Epithelial cell of prostate (primary cell): ENCODE measurements around the gene VOPP1.
"Not testable (repeated sequence)": the region's sequence is repeated elsewhere in the genome, so short reads cannot be mapped to it uniquely, and the experiment has no call there.

Source experiments
- DNase-seq: peaks from one replicate; pipeline ENCODE4 v3.0.0-alpha.2; 2011; ENCODE audit warnings: low read depth, low spot score
- H3K27ac ChIP-seq: fragments of 450-650 bp; 2 replicates; pipeline ENCODE4 v1.5.1; 2017; ENCODE audit warnings: mild to moderate bottlenecking

Gene VOPP1

DNA sequence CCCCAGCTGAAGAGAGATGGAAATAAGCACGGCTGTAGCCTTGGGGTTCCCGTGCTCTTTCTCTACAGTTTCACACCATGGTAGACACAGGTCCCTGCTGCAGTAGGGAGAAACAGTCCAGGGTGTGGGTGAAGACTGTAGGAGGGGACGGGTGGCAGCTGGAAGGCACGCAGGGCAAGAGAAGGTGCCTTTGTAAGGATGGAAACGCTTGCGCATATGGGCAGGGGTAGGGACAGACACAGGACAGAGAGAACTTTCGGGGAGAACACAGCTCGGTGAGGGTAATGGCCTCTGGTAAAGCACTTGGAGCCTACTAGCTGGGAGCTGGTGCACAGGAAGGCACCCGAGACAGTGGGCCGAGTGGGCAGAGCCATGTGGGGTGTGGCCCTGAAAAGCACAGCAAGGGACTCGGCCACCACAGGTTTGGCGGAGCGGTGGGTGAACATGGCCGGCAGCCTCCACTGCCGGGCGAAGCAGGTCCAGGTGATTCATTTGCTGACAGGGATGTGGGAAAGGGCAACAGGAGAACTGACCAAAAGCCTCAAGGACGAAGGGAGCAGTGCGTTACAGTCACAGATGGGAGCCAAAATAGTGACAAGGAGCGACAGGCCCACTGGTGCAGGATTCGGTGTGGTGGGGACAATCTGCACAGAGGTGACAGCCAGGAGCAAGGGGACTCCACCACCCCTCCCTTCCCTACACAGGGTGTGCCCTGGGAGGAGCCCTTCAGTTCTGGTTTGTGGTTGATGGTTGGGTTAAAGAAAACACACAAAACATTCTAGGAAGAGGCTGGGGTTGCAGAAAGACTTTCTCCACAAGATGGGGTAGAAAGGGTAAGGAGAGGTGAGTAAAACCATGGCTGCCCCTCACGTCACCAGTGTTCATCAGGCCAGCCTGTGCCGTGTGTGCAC lies 97.1 kb downstream of the VOPP1 start:
- no peak overlapping the region for H3K27ac ChIP-seq
- DNase-seq, result no peak

GRCh38 chr7:55473932-55474331 lies 98.4 kb downstream of the VOPP1 start:
- H3K27ac ChIP-seq, result no peak overlapping the region
- no peak for DNase-seq

- no peak overlapping the region for H3K27ac ChIP-seq
- no peak for DNase-seq
Measured at GRCh38 chr7:55472928-55473725, 99.2 kb downstream of the VOPP1 start.

- not testable (repeated sequence) for H3K27ac ChIP-seq, DNase-seq
Measured at GRCh38 chr7:55472406-55472805, 99.9 kb downstream of the VOPP1 start.

GRCh38 chr7:55471594-55471993 lies 100.7 kb downstream of the VOPP1 start:
- H3K27ac ChIP-seq, DNase-seq: not testable (repeated sequence)

DNA sequence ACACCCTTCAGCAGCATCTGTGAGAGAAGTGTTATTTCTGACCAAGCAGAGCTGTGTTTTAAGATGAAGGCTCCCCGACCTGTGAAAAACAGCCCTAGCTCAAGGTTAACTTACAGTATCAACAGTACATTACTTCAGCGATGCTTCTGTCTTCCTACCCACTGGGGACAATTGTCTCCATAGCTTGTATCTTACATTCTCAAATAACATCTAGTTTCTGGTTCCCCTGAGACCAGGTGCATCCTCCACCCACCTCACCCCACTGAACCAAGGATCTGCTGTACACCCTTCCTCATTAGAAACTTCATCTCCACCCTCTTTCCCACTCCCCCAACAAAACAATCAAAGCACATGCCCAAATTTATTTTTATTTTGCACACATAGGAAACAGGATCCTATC lies 102.0 kb downstream of the VOPP1 start:
- no peak overlapping the region for H3K27ac ChIP-seq

DNA sequence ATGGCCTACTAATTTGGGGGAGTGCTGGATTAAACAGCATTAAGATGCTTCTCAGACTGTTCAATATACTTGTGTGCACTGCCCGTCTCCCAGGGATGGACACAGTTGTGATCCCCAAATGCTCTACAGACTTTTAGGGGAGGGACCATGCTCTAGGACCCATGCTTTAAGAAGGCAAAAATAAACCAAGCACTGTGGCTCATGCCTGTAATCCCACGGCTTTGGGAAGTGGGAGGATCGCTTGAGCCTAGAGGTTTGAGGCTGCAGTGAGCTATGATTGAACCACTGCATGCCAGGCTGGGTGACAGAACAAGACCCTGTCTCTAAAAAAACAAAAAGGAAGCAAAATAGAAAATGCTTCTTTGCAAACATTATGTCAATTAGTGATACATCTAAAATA lies 102.6 kb downstream of the VOPP1 start:
- DNase-seq, result no peak
- H3K27ac ChIP-seq, result no peak overlapping the region

More for the DNA sequence above, 102.0 kb downstream of the VOPP1 start:
- DNase-seq, result no peak

DNA sequence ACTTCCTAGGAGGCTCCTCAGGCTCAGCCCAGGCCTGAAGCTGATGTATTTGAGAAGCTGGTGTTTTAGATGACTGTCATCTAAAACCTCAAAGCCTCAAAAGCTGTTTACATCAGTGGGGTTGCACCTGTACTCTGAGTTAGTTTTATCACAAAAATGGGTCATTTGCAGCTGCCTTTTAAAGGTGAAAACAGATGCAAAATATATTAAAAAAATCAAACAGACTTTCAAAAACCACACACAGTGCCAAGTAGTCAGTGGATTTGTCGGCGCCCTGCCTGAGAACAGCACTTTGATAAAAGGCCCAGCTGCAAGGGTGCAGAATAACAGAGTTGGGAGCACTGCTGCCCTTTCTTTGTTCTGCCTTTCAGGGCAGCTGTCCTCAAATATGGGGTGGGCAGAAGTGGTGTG lies 103.0 kb downstream of the VOPP1 start:
- no peak for DNase-seq
- no peak overlapping the region for H3K27ac ChIP-seq

DNA sequence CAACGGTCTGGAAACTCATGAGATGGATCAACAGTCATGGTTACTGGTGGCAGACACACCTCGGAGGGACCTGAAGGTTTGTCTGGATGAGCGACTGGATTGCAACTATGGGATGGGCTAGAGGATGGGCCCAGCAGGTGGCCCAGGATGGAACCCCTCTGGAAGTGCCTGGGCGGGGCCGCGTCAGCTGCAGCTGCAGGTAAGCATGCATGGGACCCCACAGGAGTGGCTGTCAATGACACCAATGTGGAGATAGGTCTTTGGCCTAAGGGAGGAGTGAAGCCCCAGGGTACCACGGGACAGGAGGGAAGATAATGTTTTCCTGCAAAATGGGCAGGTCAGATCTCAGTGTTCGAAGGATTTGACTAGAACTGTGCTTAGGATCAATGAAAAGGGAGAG lies 103.8 kb downstream of the VOPP1 start:
- H3K27ac ChIP-seq, result no peak overlapping the region
- DNase-seq, result no peak

- DNase-seq, result no peak
- no peak overlapping the region for H3K27ac ChIP-seq
Measured at GRCh38 chr7:55467047-55467593, 105.2 kb downstream of the VOPP1 start.

DNA sequence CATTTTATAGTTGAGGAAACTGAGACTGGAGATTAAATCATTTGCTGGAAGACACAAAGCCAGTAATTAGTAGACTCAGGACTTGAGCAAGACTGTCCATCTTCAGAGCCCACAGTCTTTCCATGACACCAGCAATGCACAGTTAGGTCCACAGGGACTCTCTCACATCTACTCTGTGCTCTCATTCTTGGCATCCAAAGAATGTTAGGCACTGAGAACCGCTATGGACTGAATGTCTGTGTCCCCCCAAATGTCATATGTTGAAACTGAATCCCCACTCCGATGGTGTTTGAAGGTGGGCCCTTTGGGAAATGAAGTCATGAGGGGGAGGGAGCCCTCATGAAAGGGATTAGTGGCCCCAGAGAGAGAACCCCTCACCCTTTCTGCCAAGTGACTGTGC lies 106.6 kb downstream of the VOPP1 start:
- DNase-seq, result no peak
- no peak overlapping the region for H3K27ac ChIP-seq

DNA sequence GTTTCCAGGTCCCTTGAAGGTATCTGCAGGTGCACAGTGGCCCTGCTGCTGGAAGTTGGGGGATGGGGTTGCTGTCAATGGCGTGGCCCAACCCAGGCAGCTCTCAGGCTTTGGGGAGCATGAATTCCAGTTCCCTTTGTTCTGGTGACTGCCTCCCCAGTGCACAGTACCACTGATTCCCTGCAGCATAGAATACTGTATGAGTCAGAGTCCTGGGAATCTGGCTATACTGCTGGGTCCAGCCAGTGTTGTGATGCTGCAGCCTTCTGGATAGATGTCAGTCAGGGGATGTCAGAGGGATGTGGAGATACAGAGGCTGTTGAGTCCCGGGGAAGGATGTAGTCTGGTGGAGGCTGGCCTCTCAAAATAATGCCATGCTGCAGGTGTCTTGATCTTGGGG lies 107.9 kb downstream of the VOPP1 start:
- no peak for DNase-seq

GRCh38 chr7:55463686-55464262 lies 108.5 kb downstream of the VOPP1 start:
- no peak overlapping the region for H3K27ac ChIP-seq
- no peak for DNase-seq

More for the DNA sequence above, 107.9 kb downstream of the VOPP1 start:
- H3K27ac ChIP-seq, result no peak overlapping the region

DNA sequence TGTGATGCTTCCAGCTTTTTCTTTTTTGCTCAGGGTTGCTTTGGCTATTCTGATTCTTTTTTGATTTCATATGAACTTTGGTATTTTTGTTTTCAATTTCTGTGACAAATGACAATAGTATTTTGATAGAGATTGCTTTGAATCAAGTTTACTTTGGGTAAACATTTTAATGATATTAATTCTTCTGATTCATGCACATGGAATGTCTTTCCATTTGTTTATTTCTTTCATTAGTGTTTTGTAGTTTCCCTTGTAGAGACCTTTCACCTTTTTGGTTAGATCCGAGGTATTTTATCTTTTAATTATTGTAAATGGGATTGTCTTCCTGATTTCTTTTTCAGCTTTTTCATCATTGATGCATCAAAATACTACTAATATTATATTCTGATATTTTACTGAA lies 114.0 kb downstream of the VOPP1 start:
- no peak overlapping the region for H3K27ac ChIP-seq
- no peak for DNase-seq

DNA sequence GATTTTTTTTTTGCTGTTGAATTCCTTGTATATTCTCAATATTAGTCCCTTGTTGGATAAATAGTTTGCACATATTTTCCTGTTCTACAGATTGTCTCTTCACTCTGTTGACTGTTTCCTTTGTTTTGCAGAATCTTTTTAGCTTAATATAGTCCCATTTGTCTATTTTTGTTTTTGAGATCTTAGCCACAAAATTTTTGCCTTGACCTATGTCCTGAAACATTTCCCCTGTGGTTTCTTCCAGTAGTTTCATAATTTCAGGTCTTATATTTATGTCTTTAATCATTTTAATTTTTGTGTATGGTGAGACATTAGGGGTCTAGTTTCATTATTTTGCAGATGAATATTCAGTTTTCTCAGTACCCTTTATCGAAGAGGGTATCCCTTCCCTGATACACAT lies 114.5 kb downstream of the VOPP1 start:
- no peak overlapping the region for H3K27ac ChIP-seq
- DNase-seq, result no peak

GRCh38 chr7:55452971-55453370 lies 119.3 kb downstream of the VOPP1 start:
- DNase-seq, result no peak
- H3K27ac ChIP-seq, result no peak overlapping the region

GRCh38 chr7:55449992-55450535 lies 122.2 kb downstream of the VOPP1 start:
- no peak overlapping the region for H3K27ac ChIP-seq
- DNase-seq, result no peak

GRCh38 chr7:55449205-55449991 lies 122.9 kb downstream of the VOPP1 start:
- H3K27ac ChIP-seq, result no peak overlapping the region
- DNase-seq, result no peak

GRCh38 chr7:55448526-55448925 lies 123.8 kb downstream of the VOPP1 start:
- no peak overlapping the region for H3K27ac ChIP-seq
- no peak for DNase-seq

DNA sequence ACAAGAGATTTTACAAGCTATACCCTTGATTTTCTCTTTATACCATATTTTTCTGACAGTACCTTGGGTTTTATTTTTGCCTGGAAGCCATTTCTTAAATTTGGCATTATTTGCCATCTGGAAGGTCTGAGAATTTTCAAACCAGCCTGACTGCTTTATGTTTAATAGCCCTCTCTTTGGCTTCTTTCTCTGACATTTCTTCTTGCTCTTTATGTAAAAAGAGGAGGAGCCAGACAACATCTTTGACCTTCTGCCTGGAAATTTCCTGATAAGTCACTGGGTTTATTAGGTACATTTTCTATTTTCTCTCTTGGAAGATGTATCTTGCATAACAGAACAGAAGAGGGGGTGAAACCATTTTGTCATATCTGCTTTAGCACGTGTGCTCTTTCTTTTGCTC lies 127.5 kb downstream of the VOPP1 start:
- DNase-seq, result no peak
- no peak overlapping the region for H3K27ac ChIP-seq
